ENCODE measurements around the gene KDM5C.

KDM5C gene

DNA sequence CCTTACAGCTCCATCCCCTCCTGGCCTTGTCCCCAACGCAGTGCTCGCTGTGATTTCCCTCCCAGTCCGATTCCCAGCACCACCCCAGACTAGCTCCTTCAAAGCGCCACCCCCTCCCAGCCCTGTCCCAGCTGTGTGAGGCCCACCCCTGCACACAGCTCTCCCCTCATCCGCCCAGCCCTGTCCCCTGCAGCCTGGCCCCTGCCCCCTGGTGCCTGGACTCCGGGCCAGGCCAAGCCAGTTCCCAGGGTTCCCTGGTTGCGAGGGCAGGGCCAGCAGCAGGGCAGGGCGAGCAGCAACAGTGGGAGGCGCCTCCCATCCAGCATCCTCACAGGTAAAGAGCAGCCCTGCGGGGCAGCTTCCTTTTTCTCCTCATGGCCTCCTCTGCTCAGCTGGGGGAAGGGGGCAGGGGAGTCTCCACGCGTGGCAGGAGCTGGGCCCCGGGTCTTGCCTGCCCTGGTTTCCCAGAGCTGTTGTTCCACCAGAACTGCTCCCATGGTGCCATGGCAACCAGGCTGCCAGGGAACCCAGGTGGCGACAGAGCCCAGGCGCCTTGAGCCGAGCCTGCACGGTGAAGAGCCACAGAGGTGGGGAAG is 31.5 kb upstream of the KDM5C start:
- Histone ChIP-seq H3K27me3 (ENCODE audit: insufficient read depth, insufficient read length) (no peaks in the 10 kb centered on the region), H3K4me3 (ENCODE audit: insufficient read length, low read depth) (no peak overlapping the region), H3K36me3 (ENCODE audit: insufficient read depth, insufficient read length, low read length) (no peaks in the 10 kb centered on the region), H3K9me3 (ENCODE audit: insufficient read depth, low read length) (no peaks in the 10 kb centered on the region), H3K4me1 (ENCODE audit: insufficient read depth, insufficient read length) (peaks cover 9% of the 10 kb centered on the region), H3K9ac (ENCODE audit: insufficient read length, low read depth) (no peak overlapping the region)
- no peak for TF ChIP-seq YY1 (IDR thresholded peaks at IDR 0.05; ENCODE audit: insufficient read depth, insufficient read length)
- TF ChIP-seq ZNF274 (IDR thresholded peaks at IDR 0.05; ENCODE audit: low read depth, low read length): no peak
- no peak for TF ChIP-seq SUZ12 (IDR thresholded peaks at IDR 0.05; ENCODE audit: extremely low read depth, insufficient read depth, insufficient read length)
- no peak for DNase-seq (ENCODE audit: low read depth, low spot score)

DNA sequence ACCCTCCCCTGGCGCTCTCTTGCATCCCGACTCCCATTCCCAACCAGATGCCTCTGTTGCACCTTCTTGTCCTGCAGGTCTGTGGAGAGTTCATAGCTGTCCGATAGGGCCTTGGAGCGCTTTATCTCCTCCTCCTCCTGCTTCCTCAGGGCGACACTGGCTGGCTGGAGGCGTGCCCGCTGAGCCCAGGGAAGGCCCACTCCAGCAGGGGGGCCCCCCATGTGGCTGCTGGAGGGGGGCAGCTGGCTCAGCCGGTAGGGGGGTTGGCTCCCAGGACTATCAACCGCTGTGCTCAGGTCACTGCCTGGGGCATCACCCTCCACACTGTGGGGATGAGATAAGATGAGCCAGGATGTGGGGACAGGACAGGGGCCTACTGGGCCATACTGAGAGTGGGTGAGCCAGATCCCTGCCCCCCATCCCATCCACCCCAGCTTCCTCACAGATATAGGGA is 30.8 kb upstream of the KDM5C start:
- H3K4me1 ChIP-seq (ENCODE audit: insufficient read depth, insufficient read length): peaks cover 14% of the 10 kb centered on the region
- H3K4me3 ChIP-seq (ENCODE audit: insufficient read length, low read depth): no peak overlapping the region
- H3K36me3 ChIP-seq (ENCODE audit: insufficient read depth, insufficient read length, low read length): no peaks in the 10 kb centered on the region
- H3K9ac ChIP-seq (ENCODE audit: insufficient read length, low read depth): no peak overlapping the region
- no peaks in the 10 kb centered on the region for H3K27me3 ChIP-seq (ENCODE audit: insufficient read depth, insufficient read length)
- TF ChIP-seq ZNF274 (IDR thresholded peaks at IDR 0.05; ENCODE audit: low read depth, low read length): no peak
- no peak for TF ChIP-seq YY1 (IDR thresholded peaks at IDR 0.05; ENCODE audit: insufficient read depth, insufficient read length)
- no peak for TF ChIP-seq SUZ12 (IDR thresholded peaks at IDR 0.05; ENCODE audit: extremely low read depth, insufficient read depth, insufficient read length)
- DNase-seq (ENCODE audit: low read depth, low spot score): no peak
- H3K9me3 ChIP-seq (ENCODE audit: insufficient read depth, low read length): no peaks in the 10 kb centered on the region

DNA sequence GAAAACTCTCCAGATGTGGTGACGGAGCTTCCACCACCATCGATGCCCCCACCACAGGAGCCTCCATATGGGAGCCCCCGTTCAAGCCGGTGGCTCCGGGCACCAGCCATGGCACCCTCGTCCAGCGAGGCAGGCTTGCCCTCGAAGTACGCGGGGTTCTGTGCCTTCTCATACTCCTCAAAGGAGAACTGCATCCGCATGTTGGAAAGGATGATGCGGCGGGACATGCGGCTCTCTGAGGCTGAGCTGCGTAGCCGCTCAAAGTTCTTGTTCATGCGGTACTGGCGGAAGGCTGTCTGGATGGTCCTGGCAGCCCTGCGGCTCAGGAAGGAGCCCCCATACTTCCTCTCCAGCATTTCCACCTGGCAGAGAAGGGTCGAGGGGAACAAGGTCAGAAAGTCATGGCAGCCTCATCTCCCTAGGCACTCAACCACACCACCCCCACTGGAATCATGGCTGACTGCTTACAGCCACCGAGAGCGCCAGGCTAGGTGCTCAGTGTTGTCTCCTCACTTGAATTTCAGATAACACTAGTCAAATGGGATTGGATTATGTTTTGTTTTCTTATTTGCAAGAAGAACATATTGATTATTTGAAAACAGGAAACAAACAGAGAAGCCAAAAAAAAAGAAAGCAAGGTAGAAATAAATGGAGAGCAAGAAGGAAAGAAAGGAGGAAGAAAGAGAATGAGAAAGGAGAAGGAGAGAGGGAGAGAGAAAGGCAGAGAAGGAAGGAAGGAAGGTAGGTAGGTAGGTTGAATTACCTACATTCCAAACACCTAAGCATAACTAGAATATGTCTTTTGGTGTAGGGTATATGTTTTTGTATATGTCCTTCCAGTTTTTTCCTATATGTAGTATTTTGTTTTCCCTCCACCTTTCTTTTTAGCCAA is 29.8 kb upstream of the KDM5C start:
- H3K4me1 ChIP-seq (ENCODE audit: insufficient read depth, insufficient read length): peaks cover 21% of the 10 kb centered on the region
- no peak for DNase-seq (ENCODE audit: low read depth, low spot score)
- no peaks in the 10 kb centered on the region for H3K9me3 ChIP-seq (ENCODE audit: insufficient read depth, low read length)
- no peak overlapping the region for H3K9ac ChIP-seq (ENCODE audit: insufficient read length, low read depth)
- TF ChIP-seq ZNF274 (IDR thresholded peaks at IDR 0.05; ENCODE audit: low read depth, low read length) (no peak), SUZ12 (IDR thresholded peaks at IDR 0.05; ENCODE audit: extremely low read depth, insufficient read depth, insufficient read length) (no peak), YY1 (IDR thresholded peaks at IDR 0.05; ENCODE audit: insufficient read depth, insufficient read length) (no peak)
- H3K27me3 ChIP-seq (ENCODE audit: insufficient read depth, insufficient read length): no peaks in the 10 kb centered on the region
- H3K4me3 ChIP-seq (ENCODE audit: insufficient read length, low read depth): no peak overlapping the region
- H3K36me3 ChIP-seq (ENCODE audit: insufficient read depth, insufficient read length, low read length): no peaks in the 10 kb centered on the region

- H3K36me3 ChIP-seq (ENCODE audit: insufficient read depth, insufficient read length, low read length): no peaks in the 10 kb centered on the region
- no peak for DNase-seq (ENCODE audit: low read depth, low spot score)
- H3K4me3 ChIP-seq (ENCODE audit: insufficient read length, low read depth): no peak overlapping the region
- no peaks in the 10 kb centered on the region for H3K9me3 ChIP-seq (ENCODE audit: insufficient read depth, low read length)
- H3K9ac ChIP-seq (ENCODE audit: insufficient read length, low read depth): no peak overlapping the region
- no peaks in the 10 kb centered on the region for H3K27me3 ChIP-seq (ENCODE audit: insufficient read depth, insufficient read length)
- peaks cover 21% of the 10 kb centered on the region for H3K4me1 ChIP-seq (ENCODE audit: insufficient read depth, insufficient read length)
- TF ChIP-seq YY1 (IDR thresholded peaks at IDR 0.05; ENCODE audit: insufficient read depth, insufficient read length) (no peak), ZNF274 (IDR thresholded peaks at IDR 0.05; ENCODE audit: low read depth, low read length) (no peak), SUZ12 (IDR thresholded peaks at IDR 0.05; ENCODE audit: extremely low read depth, insufficient read depth, insufficient read length) (no peak)
Measured at GRCh38 chrX:53253293-53254020, 28.4 kb upstream of the KDM5C start.

- Histone ChIP-seq H3K36me3 (ENCODE audit: insufficient read depth, insufficient read length, low read length) (no peaks in the 10 kb centered on the region), H3K4me3 (ENCODE audit: insufficient read length, low read depth) (no peak overlapping the region), H3K9ac (ENCODE audit: insufficient read length, low read depth) (no peak overlapping the region), H3K4me1 (ENCODE audit: insufficient read depth, insufficient read length) (peaks cover 16% of the 10 kb centered on the region), H3K9me3 (ENCODE audit: insufficient read depth, low read length) (no peaks in the 10 kb centered on the region), H3K27me3 (ENCODE audit: insufficient read depth, insufficient read length) (no peaks in the 10 kb centered on the region)
- no peak for TF ChIP-seq ZNF274 (IDR thresholded peaks at IDR 0.05; ENCODE audit: low read depth, low read length)
- TF ChIP-seq YY1 (IDR thresholded peaks at IDR 0.05; ENCODE audit: insufficient read depth, insufficient read length): no peak
- TF ChIP-seq SUZ12 (IDR thresholded peaks at IDR 0.05; ENCODE audit: extremely low read depth, insufficient read depth, insufficient read length): no peak
- DNase-seq (ENCODE audit: low read depth, low spot score): no peak
Measured at GRCh38 chrX:53251307-53251706, 26.3 kb upstream of the KDM5C start.

DNA sequence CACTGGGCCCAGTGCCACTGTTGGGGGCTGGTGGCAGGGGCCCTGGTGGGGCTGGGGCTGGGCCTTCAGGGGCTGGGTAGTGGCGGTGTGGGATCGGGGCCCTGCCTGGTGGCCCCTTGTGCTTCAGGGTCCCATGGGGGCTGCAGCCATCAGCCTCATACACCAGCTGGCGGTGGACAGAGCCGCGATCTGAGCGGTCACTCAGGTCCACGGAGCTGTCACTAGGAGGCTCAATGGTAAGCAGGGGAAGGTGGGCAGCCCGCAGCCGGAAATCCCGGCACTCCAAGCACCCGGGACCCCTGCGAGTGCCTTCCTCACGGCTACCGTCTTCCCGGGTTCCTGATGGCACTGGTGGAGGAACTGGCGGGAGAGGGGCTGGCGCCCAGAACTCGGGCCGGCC is 25.5 kb upstream of the KDM5C start:
- no peak overlapping the region for H3K9ac ChIP-seq (ENCODE audit: insufficient read length, low read depth)
- no peaks in the 10 kb centered on the region for H3K27me3 ChIP-seq (ENCODE audit: insufficient read depth, insufficient read length)
- no peak for DNase-seq (ENCODE audit: low read depth, low spot score)
- no peaks in the 10 kb centered on the region for H3K36me3 ChIP-seq (ENCODE audit: insufficient read depth, insufficient read length, low read length)
- H3K4me3 ChIP-seq (ENCODE audit: insufficient read length, low read depth): no peak overlapping the region
- no peak for TF ChIP-seq YY1 (IDR thresholded peaks at IDR 0.05; ENCODE audit: insufficient read depth, insufficient read length)
- no peak for TF ChIP-seq ZNF274 (IDR thresholded peaks at IDR 0.05; ENCODE audit: low read depth, low read length)
- TF ChIP-seq SUZ12 (IDR thresholded peaks at IDR 0.05; ENCODE audit: extremely low read depth, insufficient read depth, insufficient read length): no peak
- peaks cover 12% of the 10 kb centered on the region for H3K4me1 ChIP-seq (ENCODE audit: insufficient read depth, insufficient read length)
- H3K9me3 ChIP-seq (ENCODE audit: insufficient read depth, low read length): no peaks in the 10 kb centered on the region

Data from NT2/D1 (cell line).